Measurements from ENCODE around the gene OOSP3.

DNA sequence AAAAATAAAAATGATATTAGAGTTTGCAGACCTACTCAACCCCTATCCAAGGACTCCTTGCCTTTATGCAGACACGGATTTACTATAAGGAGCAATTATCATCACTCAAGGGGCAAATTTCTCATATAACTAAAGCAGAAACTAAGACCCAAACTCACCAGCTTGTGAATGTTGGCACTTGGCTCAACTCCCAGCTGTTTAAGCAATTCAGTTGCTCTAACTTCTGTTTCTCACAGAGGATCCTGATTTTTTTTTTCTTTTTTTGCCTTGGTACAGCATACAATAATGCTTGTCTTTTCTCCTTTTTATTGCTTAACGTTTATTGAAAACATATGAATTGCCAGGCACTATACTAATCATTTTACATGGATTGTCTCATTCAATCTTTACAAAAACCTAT is 23.7 kb upstream of the OOSP3 start:
- TF ChIP-seq CTCF (IDR thresholded peaks at IDR 0.05 in 2 of 3, conservative IDR thresholded peaks at IDR 0.05 in 1 of 3; ENCODE audit: borderline replicate concordance in 1 of 3, insufficient read depth in 1 of 3, low read depth in 2 of 3, low read length in 2 of 3): no peak
- TF ChIP-seq POLR2AphosphoS5 (IDR thresholded peaks at IDR 0.05; ENCODE audit: low read depth, low read length): no peak
